22Rv1 (cell line): ENCODE measurements around the gene ATP1A2.

Experiments used
- ZFX ChIP-seq: fragments of 450-650 bp; IDR thresholded peaks from 2 replicates; pipeline ENCODE4 v1.6.1; 2017; ENCODE audit warnings: antibody characterized with exemption, borderline replicate concordance
- TF ChIP-seq, protein P1 (sequence below): fragments of 450-650 bp; IDR thresholded peaks from 2 replicates; pipeline ENCODE4 v1.5.1; 2017; ENCODE audit warnings: mild to moderate bottlenecking

DNA sequence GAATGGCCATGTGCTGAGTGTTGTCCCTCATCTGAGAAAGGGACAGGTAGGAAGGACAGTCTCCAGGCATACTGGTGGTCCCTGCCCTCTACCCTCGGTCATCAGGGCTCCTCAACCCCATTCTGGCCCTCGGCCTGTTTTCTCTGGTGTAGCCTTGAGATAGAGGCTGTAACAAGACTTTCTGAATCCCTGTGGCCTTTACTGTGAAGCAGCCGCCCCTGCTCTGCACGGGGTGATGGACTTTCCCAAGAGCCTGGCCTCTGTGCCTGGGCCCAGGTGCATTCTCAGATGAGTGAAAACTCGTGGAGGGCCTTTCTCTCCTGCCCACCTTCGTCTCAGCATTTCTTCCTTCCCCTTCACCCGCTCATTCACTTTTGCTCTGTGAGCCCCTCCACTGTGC lies 71.8 kb downstream of the ATP1A2 start:
- TF ChIP-seq, protein P1, sequence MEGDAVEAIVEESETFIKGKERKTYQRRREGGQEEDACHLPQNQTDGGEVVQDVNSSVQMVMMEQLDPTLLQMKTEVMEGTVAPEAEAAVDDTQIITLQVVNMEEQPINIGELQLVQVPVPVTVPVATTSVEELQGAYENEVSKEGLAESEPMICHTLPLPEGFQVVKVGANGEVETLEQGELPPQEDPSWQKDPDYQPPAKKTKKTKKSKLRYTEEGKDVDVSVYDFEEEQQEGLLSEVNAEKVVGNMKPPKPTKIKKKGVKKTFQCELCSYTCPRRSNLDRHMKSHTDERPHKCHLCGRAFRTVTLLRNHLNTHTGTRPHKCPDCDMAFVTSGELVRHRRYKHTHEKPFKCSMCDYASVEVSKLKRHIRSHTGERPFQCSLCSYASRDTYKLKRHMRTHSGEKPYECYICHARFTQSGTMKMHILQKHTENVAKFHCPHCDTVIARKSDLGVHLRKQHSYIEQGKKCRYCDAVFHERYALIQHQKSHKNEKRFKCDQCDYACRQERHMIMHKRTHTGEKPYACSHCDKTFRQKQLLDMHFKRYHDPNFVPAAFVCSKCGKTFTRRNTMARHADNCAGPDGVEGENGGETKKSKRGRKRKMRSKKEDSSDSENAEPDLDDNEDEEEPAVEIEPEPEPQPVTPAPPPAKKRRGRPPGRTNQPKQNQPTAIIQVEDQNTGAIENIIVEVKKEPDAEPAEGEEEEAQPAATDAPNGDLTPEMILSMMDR = no peak
- no peak for TF ChIP-seq ZFX
